ENCODE data around the gene DISP3.

Gene DISP3

DNA sequence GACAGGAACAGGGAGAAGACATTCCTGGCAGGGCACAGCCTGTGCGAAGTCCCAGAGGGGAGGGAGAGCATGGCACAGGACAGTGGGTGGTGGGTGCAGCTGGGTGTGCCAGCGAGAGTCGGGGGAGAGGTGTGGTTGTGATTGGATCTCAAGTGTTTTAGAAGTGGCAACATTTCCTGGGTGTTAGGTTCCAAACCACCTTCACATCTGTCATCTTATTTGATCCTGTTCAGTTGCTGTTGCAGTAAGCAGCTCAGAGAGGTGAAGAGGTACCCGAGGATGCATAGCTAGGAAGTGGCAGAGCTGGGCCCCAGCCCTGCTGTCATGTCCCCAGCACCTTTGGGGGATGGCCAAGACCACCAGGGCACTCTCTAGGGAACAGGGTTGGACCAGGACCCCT is 22.0 kb upstream of the DISP3 start:
- H3F3A ChIP-seq (ENCODE audit: control insufficient read depth, insufficient read depth), result no peaks in the 10 kb centered on the region
- no peaks in the 10 kb centered on the region for H4K20me1 ChIP-seq (ENCODE audit: control insufficient read depth, insufficient read depth, low read depth, low read length)
- H3K27me3 ChIP-seq (ENCODE audit: control insufficient read depth, low read length), result peaks cover 12% of the 10 kb centered on the region
- H3K4me2 ChIP-seq (ENCODE audit: low read length), result no peak overlapping the region
- no peaks in the 10 kb centered on the region for H3K9me3 ChIP-seq (ENCODE audit: control insufficient read depth, insufficient read depth, low read length)
- H3K4me1 ChIP-seq (ENCODE audit: control insufficient read depth, low read length), result no peaks in the 10 kb centered on the region
- no peaks in the 10 kb centered on the region for H3K79me2 ChIP-seq (ENCODE audit: control insufficient read depth, low read length)
- H3K27ac ChIP-seq (ENCODE audit: low read depth, low read length), result no peak overlapping the region
- H3K9me2 ChIP-seq (replicated peaks; ENCODE audit: control insufficient read depth, low read length), result no peaks in the 10 kb centered on the region
- TF ChIP-seq, protein P1, sequence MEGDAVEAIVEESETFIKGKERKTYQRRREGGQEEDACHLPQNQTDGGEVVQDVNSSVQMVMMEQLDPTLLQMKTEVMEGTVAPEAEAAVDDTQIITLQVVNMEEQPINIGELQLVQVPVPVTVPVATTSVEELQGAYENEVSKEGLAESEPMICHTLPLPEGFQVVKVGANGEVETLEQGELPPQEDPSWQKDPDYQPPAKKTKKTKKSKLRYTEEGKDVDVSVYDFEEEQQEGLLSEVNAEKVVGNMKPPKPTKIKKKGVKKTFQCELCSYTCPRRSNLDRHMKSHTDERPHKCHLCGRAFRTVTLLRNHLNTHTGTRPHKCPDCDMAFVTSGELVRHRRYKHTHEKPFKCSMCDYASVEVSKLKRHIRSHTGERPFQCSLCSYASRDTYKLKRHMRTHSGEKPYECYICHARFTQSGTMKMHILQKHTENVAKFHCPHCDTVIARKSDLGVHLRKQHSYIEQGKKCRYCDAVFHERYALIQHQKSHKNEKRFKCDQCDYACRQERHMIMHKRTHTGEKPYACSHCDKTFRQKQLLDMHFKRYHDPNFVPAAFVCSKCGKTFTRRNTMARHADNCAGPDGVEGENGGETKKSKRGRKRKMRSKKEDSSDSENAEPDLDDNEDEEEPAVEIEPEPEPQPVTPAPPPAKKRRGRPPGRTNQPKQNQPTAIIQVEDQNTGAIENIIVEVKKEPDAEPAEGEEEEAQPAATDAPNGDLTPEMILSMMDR (IDR thresholded peaks at IDR 0.05; ENCODE audit: low read depth, low read length, poor library complexity, severe bottlenecking), result no peak
- TF ChIP-seq EZH2phosphoT487 (IDR thresholded peaks at IDR 0.05; ENCODE audit: borderline replicate concordance, low read length), result no peak
- no peak overlapping the region for H3K4me3 ChIP-seq (ENCODE audit: low read length)
- no peaks in the 10 kb centered on the region for H3K36me3 ChIP-seq (ENCODE audit: control insufficient read depth, low read length)

DNA sequence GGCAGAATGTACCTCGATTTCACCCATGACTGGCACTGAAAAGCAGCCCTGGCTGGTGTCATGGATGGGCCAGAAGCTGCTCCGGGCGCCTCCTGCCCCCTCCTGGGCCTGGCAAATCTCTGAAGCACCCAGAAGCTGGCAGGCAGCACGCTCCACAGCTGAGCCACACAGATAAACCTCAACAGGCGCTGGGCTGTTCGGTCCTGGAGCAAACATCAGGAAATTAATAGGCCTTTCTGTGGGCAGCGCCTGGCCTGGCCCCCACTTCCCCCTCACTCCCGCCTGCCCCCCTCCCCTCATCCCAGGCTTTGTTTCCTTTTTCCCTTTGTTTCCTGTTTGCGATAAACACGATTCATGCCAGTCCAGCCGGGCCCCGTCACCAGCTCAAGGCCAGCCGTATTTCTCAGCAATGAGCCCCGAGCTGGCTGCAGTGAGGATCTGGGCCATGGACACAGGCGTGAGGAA is 20.1 kb upstream of the DISP3 start:
- H3K9me2 ChIP-seq (replicated peaks; ENCODE audit: control insufficient read depth, low read length), result no peaks in the 10 kb centered on the region
- no peak overlapping the region for H3K4me2 ChIP-seq (ENCODE audit: low read length)
- no peak overlapping the region for H3K27ac ChIP-seq (ENCODE audit: low read depth, low read length)
- H3K36me3 ChIP-seq (ENCODE audit: control insufficient read depth, low read length), result no peaks in the 10 kb centered on the region
- H4K20me1 ChIP-seq (ENCODE audit: control insufficient read depth, insufficient read depth, low read depth, low read length), result no peaks in the 10 kb centered on the region
- H3K9me3 ChIP-seq (ENCODE audit: control insufficient read depth, insufficient read depth, low read length), result no peaks in the 10 kb centered on the region
- H3K4me3 ChIP-seq (ENCODE audit: low read length), result no peak overlapping the region
- no peaks in the 10 kb centered on the region for H3K79me2 ChIP-seq (ENCODE audit: control insufficient read depth, low read length)
- TF ChIP-seq EZH2phosphoT487 (IDR thresholded peaks at IDR 0.05; ENCODE audit: borderline replicate concordance, low read length), result no peak
- H3F3A ChIP-seq (ENCODE audit: control insufficient read depth, insufficient read depth), result no peaks in the 10 kb centered on the region
- no peaks in the 10 kb centered on the region for H3K4me1 ChIP-seq (ENCODE audit: control insufficient read depth, low read length)
- H3K27me3 ChIP-seq (ENCODE audit: control insufficient read depth, low read length), result peaks cover 25% of the 10 kb centered on the region

DNA sequence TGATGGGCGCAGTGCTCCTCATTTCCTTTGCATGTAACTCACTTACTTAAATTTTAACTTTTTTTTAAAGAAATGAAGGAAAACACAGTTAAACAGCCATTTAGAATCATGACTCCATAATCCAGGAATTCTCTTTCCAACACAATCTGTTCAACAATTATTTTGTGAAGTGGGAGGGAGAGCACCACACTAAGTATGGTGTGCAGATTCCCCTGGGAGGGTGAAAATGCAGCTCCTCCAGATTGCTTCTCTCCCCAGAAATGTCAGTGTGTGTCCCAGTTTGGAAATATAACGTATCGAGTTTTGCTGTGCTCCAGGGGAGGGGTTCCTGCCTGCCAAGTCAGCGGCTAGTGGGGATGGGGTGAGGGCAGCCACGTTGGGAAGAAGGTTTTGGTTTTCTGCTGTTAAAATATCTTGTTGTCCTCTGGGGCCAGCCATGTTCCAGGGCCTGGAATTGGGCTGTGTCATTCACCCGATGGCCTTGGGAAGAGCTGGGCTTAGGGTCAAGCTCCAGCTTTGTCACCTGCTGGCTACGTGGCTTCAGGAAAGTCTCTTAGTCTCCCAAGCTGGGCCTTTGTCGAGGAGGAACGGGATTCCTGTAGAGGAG is 17.3 kb upstream of the DISP3 start:
- H3K4me3 ChIP-seq (ENCODE audit: low read length), result no peak overlapping the region
- H3K27ac ChIP-seq (ENCODE audit: low read depth, low read length), result no peak overlapping the region
- H3K4me1 ChIP-seq (ENCODE audit: control insufficient read depth, low read length), result no peaks in the 10 kb centered on the region
- H3K9me3 ChIP-seq (ENCODE audit: control insufficient read depth, insufficient read depth, low read length), result no peaks in the 10 kb centered on the region
- no peak overlapping the region for H3K4me2 ChIP-seq (ENCODE audit: low read length)
- H3K79me2 ChIP-seq (ENCODE audit: control insufficient read depth, low read length), result no peaks in the 10 kb centered on the region
- peaks cover 41% of the 10 kb centered on the region for H3K27me3 ChIP-seq (ENCODE audit: control insufficient read depth, low read length)
- H3F3A ChIP-seq (ENCODE audit: control insufficient read depth, insufficient read depth), result no peaks in the 10 kb centered on the region
- H4K20me1 ChIP-seq (ENCODE audit: control insufficient read depth, insufficient read depth, low read depth, low read length), result no peaks in the 10 kb centered on the region
- H3K9me2 ChIP-seq (replicated peaks; ENCODE audit: control insufficient read depth, low read length), result no peaks in the 10 kb centered on the region
- no peak for TF ChIP-seq EZH2phosphoT487 (IDR thresholded peaks at IDR 0.05; ENCODE audit: borderline replicate concordance, low read length)
- TF ChIP-seq, protein P1 (IDR thresholded peaks at IDR 0.05; ENCODE audit: low read depth, low read length, poor library complexity, severe bottlenecking), result no peak
- no peaks in the 10 kb centered on the region for H3K36me3 ChIP-seq (ENCODE audit: control insufficient read depth, low read length)

DNA sequence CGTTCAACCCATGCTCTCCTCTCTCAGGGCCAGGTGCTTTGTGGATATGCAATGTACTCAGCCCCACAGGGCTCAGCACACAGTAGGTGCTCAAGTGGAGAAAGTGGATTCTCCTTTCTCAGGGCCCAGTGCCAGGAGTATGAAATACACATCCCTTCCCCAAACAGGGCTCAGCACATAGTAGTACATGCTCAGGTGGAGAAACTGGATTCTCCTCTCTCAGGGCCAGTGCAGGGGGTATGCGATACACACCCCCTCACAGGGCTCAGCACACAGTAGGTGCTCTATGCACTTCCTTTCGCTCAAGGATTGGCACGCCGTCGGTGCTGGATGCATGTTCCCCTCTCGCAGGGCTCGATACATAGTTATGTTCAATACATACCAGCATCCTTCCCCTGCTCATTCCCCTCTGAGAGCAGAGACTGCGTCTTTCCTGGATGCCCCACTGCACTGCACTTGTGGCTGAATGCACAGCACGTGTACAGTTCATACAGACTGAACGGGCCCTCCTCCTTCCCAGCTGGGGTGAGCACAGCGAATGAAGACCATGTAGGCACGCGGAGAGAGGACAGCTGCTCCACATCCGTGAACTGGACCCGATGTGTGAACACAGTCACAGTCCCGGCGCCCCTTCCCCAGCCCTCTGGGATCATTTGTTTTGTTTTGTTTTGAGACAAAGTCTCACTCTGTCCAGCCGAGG is 16.6 kb upstream of the DISP3 start:
- Histone ChIP-seq H3K9me3 (ENCODE audit: control insufficient read depth, insufficient read depth, low read length) (no peaks in the 10 kb centered on the region), H3K4me3 (ENCODE audit: low read length) (no peak overlapping the region), H3K79me2 (ENCODE audit: control insufficient read depth, low read length) (no peaks in the 10 kb centered on the region), H4K20me1 (ENCODE audit: control insufficient read depth, insufficient read depth, low read depth, low read length) (no peaks in the 10 kb centered on the region), H3K4me1 (ENCODE audit: control insufficient read depth, low read length) (no peaks in the 10 kb centered on the region), H3K36me3 (ENCODE audit: control insufficient read depth, low read length) (no peaks in the 10 kb centered on the region), H3K9me2 (replicated peaks; ENCODE audit: control insufficient read depth, low read length) (no peaks in the 10 kb centered on the region), H3K4me2 (ENCODE audit: low read length) (no peak overlapping the region), H3F3A (ENCODE audit: control insufficient read depth, insufficient read depth) (no peaks in the 10 kb centered on the region), H3K27ac (ENCODE audit: low read depth, low read length) (no peak overlapping the region), H3K27me3 (ENCODE audit: control insufficient read depth, low read length) (peaks cover 47% of the 10 kb centered on the region)
- TF ChIP-seq EZH2phosphoT487 (IDR thresholded peaks at IDR 0.05; ENCODE audit: borderline replicate concordance, low read length), result no peak
- TF ChIP-seq, protein P1 (IDR thresholded peaks at IDR 0.05; ENCODE audit: low read depth, low read length, poor library complexity, severe bottlenecking), result no peak

Data from DOHH2 (cell line).